IPS-18a (cell line): ENCODE results near the gene L1CAM.
A peak's percentile ranks its signal among the peaks of the same experiment; 100 is the strongest.
"Not testable (repeated sequence)": the region's sequence is repeated elsewhere in the genome, so short reads cannot be mapped to it uniquely, and the experiment has no call there.

Source experiments
- H3K27ac ChIP-seq: one replicate; pipeline ENCODE4 v1.5.1; 2013; ENCODE audit warnings: low read length
- H3K27me3 ChIP-seq: one replicate; pipeline ENCODE4 v1.6.1; 2013; ENCODE audit warnings: mild to moderate bottlenecking, low read length; ENCODE audit not compliant: control insufficient read depth, insufficient read depth
- H3K36me3 ChIP-seq: one replicate; pipeline ENCODE4 v1.6.1; 2013; ENCODE audit warnings: low read depth, low read length; ENCODE audit not compliant: control insufficient read depth
- H3K4me1 ChIP-seq: one replicate; pipeline ENCODE4 v1.6.1; 2013; ENCODE audit warnings: low read depth, low read length; ENCODE audit not compliant: control insufficient read depth
- H3K4me3 ChIP-seq: one replicate; pipeline ENCODE4 v1.5.1; 2013; ENCODE audit warnings: low read length
- H3K9ac ChIP-seq: one replicate; pipeline ENCODE4 v1.6.1; 2013; ENCODE audit warnings: mild to moderate bottlenecking, low read length, moderate library complexity
- H3K9me3 ChIP-seq: one replicate; pipeline ENCODE4 v1.6.1; 2013; ENCODE audit warnings: low read depth, low read length; ENCODE audit not compliant: control insufficient read depth

L1CAM gene

GRCh38 chrX:153828308-153828707 is 57.7 kb downstream of the L1CAM start:
- peak overlapping the region; percentile 75 for H3K4me3 ChIP-seq
- no peaks in the 10 kb centered on the region for H3K36me3 ChIP-seq
- no peaks in the 10 kb centered on the region for H3K4me1 ChIP-seq
- peaks cover 8% of the 10 kb centered on the region for H3K27me3 ChIP-seq
- no peak overlapping the region for H3K27ac ChIP-seq
- no peaks in the 10 kb centered on the region for H3K9me3 ChIP-seq
- peak overlapping the region; percentile 48 for H3K9ac ChIP-seq

DNA sequence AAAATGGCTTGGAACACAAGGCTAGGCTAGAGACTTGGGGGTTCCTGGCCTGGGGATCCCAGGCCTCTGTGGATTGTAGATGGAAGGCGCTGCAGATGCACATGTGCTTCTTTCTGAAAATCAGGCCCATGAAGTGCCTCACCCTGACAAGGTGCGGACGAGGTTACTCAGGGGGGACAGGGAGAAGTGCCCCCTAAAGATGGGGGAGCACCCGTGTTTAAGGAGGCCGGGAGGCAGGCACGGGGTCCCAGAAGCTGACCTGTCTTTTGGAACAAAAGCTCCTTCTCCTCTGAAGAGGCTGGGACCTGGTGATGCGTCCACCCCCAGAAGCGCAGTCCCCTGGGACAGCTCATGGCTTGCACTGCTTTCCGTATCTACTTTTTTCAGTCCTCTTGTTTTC is 58.1 kb downstream of the L1CAM start:
- H3K9me3 ChIP-seq: no peaks in the 10 kb centered on the region
- H3K9ac ChIP-seq: peak overlapping the region; percentile 48
- no peaks in the 10 kb centered on the region for H3K36me3 ChIP-seq
- no peak overlapping the region for H3K27ac ChIP-seq
- H3K27me3 ChIP-seq: peaks cover 8% of the 10 kb centered on the region
- H3K4me3 ChIP-seq: peak overlapping the region; percentile 75
- no peaks in the 10 kb centered on the region for H3K4me1 ChIP-seq

DNA sequence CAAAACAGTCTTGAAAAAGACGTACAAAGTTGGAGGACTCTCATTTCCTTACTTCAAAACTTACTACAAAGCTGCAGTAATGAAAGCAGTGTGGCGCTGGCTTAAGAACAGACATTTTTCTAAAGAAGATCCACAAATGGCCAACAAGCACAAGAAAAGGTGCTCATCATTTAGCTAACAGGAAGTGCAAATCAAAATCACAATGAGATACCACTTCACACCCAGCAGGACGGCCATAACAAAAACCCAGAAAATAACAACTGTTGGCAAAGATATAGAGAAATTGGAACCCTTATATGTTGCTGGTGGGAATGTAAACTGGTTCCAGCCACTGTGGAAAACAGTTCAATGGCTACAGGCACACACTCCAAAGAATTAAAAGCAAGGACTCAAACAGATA is 59.0 kb downstream of the L1CAM start:
- Histone ChIP-seq H3K27ac (no peak overlapping the region), H3K27me3 (peaks cover 6% of the 10 kb centered on the region), H3K9ac (no peak overlapping the region), H3K36me3 (no peaks in the 10 kb centered on the region), H3K4me1 (no peaks in the 10 kb centered on the region), H3K9me3 (peaks cover 4% of the 10 kb centered on the region), H3K4me3 (no peak overlapping the region)

GRCh38 chrX:153825042-153825441 is 60.9 kb downstream of the L1CAM start:
- Histone ChIP-seq H3K9me3 (peaks cover 4% of the 10 kb centered on the region), H3K4me1 (no peaks in the 10 kb centered on the region), H3K4me3 (no peak overlapping the region), H3K36me3 (no peaks in the 10 kb centered on the region), H3K9ac (no peak overlapping the region), H3K27ac (no peak overlapping the region), H3K27me3 (no peaks in the 10 kb centered on the region)

DNA sequence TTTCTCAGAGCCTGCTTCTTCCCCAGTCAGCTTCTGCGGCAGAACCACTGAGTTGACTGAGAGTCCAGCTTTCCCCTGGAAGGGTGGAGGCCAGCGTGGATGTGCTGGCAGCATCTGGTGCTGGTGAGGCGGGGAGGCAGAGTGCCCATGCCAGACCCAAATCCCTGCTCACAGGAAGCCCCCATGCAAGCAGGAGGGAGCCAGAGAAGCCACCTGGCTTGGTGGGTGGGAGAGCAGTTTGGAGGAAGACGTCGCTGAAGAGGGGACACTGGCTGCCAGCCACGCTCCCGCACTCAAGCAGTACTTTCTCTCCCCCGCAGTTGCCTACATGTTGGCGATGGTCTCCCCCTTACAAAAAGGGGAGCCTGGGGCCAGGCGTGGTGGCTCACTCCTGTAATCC is 61.6 kb downstream of the L1CAM start:
- Histone ChIP-seq H3K9me3 (peaks cover 4% of the 10 kb centered on the region), H3K36me3 (no peaks in the 10 kb centered on the region), H3K9ac (no peak overlapping the region), H3K4me1 (peaks cover 3% of the 10 kb centered on the region), H3K4me3 (no peak overlapping the region), H3K27ac (no peak overlapping the region), H3K27me3 (no peaks in the 10 kb centered on the region)

- Histone ChIP-seq H3K27ac (no peak overlapping the region), H3K36me3 (no peaks in the 10 kb centered on the region), H3K9ac (no peak overlapping the region), H3K4me3 (no peak overlapping the region), H3K4me1 (peaks cover 3% of the 10 kb centered on the region), H3K9me3 (peaks cover 8% of the 10 kb centered on the region), H3K27me3 (no peaks in the 10 kb centered on the region)
Measured at GRCh38 chrX:153821066-153821465, 64.9 kb downstream of the L1CAM start.

GRCh38 chrX:153820601-153821000 is 65.4 kb downstream of the L1CAM start:
- Histone ChIP-seq H3K36me3 (no peaks in the 10 kb centered on the region), H3K4me3 (no peak overlapping the region), H3K27me3 (no peaks in the 10 kb centered on the region), H3K27ac (no peak overlapping the region), H3K4me1 (peaks cover 3% of the 10 kb centered on the region), H3K9ac (no peak overlapping the region), H3K9me3 (peaks cover 8% of the 10 kb centered on the region)

DNA sequence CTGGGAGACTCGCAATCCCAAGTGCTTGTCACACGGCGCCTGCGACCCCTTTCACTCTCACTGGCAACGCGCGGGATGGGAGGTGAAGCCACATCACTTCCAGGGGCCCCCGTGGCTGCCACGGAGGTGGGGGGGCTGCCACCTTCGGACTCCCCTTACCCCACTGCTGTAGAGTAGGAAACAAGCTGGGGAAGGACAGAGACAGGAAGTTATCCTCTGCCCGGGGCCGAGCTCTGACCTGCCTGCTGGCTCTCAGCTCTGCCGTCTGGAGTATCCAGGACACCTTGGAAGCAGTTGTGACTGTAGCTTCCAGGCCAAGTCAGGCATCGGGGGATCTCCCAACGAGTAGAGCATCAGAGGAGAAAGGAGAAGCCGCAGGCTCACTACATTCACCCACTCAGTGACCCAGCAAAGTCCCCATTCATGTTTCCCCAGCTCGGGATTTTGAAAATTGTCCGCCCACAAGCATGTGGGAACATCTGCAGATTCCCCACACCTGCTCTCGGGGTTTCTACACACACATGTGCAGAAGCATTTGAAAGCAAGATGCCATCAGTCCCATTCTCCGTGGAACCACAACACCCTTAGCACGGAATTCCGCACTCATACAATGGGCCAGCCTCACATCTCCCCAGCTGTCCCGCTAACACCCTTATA is 66.5 kb downstream of the L1CAM start:
- H3K4me3 ChIP-seq: peak overlapping the region; percentile 53
- H3K9ac ChIP-seq: peak overlapping the region; percentile 43
- H3K9me3 ChIP-seq: peaks cover 8% of the 10 kb centered on the region
- no peaks in the 10 kb centered on the region for H3K36me3 ChIP-seq
- H3K4me1 ChIP-seq: peaks cover 3% of the 10 kb centered on the region
- no peaks in the 10 kb centered on the region for H3K27me3 ChIP-seq
- H3K27ac ChIP-seq: no peak overlapping the region

GRCh38 chrX:153818571-153819383 is 67.2 kb downstream of the L1CAM start:
- H3K9me3 ChIP-seq: peaks cover 8% of the 10 kb centered on the region
- peak overlapping the region; percentile 53 for H3K4me3 ChIP-seq
- peaks cover 3% of the 10 kb centered on the region for H3K4me1 ChIP-seq
- H3K27me3 ChIP-seq: no peaks in the 10 kb centered on the region
- no peak overlapping the region for H3K27ac ChIP-seq
- peak overlapping the region; percentile 43 for H3K9ac ChIP-seq
- H3K36me3 ChIP-seq: no peaks in the 10 kb centered on the region

DNA sequence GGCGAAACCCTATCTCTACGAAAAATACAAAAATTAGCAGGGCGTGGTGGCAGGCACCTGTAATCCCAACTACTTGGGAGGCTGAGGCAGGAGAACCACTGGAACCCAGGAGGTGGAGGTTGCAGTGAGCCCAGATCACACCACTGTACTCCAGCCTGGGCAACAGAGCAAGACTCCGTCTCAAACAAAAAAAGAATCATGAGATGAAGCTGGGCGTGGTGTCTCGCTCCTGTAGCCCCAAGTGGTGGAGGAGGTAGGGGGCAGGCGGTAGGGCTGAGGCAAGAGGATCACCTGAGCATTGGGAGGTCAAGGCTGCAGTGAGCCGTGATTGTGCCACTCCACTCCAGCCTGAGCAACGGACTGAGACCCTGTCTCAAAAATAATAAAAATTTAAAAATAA is 67.9 kb downstream of the L1CAM start:
- not testable (repeated sequence) for H3K36me3 ChIP-seq, H3K4me3 ChIP-seq, H3K9ac ChIP-seq, H3K27me3 ChIP-seq, H3K4me1 ChIP-seq, H3K27ac ChIP-seq, H3K9me3 ChIP-seq

- Histone ChIP-seq H3K9ac (no peak overlapping the region), H3K4me1 (peaks cover 7% of the 10 kb centered on the region), H3K4me3 (no peak overlapping the region), H3K36me3 (no peaks in the 10 kb centered on the region), H3K27me3 (no peaks in the 10 kb centered on the region), H3K27ac (no peak overlapping the region), H3K9me3 (peaks cover 4% of the 10 kb centered on the region)
Measured at GRCh38 chrX:153816831-153817690, 68.9 kb downstream of the L1CAM start.
